ENCODE measurements around the gene WNT11.
A peak's percentile ranks its signal among the peaks of the same experiment; 100 is the strongest.

WNT11 gene

DNA sequence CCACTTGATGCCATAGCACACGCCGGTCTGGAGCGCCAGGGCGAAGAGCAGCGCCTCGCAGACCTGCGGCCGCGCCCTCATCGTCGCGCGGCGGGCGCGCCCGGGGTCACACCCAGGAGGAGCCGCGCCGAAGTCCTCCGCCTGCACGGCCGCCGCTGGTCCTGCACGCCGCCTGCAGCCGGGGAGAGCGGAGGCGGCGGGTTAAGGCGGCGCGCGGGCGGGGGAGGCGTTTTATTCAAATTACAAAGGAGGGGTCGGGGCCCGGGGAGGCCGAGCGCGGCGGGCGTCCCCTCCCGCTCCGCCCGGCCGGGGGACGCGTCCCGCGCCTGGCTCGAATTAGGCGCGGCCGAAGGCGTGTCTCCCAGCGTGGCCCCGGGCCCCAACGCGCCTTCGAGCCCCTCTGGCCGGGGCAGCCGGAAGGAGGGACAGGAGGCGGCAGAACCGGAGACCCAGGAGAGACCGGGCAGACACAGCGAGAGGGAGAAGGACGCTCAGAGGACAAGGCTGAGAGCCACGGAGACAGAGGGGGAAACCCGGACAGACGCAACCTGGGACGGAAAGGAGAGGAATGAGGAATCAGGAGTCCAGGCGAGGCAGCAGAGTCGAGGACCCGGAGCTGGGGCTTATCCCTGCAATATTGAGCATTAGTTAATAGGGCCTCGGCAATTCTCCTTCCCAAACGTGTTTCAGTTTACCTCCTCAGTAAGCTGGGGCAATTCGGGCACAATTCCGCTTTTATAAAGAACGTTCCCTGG is at the start of gene WNT11:
Gene WNT11 (minus strand): TSS at position 176 of the 755 bp plus-strand sequence. CDS start 95 bp downstream, at position 81.
- DNase-seq = peak; percentile 55

DNA sequence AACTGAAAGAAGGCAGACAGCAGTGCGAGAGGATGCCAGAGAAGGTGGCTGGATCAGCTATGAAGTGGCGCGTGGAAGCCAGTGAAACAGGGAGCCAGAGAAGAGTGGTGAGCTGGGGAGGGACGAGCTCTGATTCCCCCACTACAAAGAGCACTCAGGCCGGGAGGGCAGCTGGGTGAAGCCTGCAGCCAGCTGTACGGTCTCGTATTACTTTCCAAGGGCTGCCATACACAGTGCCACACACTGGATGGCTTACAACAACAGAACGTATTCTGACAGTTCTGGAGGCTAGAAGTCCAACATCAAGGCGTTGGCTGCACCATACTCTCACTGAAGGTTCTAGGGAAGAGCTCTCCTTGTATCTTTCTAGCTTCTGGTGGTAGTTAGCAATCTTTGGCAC is 47.1 kb upstream of the WNT11 start:
- DNase-seq = no peak

DNA sequence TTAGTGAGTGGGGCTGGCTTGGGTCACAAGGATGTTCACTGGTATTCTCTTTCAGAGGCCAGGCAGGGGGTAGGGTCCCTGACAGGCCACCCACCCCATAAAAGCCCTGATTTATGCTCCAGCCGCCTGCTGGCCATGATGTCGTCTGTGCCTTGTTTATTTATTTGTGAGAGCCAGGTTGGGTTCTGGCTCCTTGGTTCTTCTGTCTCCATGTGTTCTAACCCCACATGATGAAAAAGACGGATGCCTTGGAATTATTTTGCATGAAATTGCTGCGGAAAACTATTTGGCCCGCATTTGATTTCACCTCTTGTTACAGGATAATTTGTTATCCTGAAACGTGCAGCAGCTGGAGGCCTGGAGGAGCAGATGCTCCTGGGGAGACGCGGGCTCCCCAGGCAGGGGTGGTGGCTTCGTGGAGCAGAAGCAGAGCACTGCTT is 46.3 kb upstream of the WNT11 start:
- DNase-seq = no peak

DNA sequence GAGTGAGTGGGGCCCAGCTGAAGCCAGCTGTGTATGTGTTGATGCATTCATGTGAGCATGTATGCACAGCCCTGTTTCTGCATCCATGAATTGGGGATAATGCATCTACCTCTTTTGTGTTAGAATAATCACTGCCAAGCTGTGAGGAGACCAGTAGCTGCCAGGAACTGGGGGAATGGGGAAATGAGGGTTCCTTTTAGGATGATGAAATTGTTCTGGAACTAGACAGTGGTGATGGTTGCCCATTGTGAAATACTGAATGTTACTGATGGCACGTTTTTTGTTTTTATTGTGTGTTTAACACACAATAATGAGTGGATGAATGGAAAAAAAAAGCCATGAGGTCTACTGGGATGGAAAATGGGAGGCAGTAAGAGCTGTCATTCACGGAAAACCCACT is 45.3 kb upstream of the WNT11 start:
- no peak for DNase-seq

DNA sequence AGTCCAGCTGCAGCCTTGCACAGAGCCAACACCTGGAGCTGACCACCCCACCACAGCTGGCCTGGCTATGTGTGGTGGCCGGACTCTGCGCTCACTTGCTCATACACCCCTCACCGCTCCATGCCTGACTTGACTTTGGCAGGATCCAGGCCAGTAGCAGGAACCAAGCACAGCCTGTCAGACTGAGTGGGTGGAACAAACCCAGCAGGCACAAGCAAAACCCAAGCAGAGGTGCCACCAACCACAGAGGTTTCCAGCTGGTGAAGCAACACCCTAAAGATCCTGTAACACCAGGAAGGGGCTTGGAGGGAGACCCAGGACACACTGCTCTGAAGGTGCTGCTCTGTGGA is 44.9 kb upstream of the WNT11 start:
- no peak for DNase-seq

DNA sequence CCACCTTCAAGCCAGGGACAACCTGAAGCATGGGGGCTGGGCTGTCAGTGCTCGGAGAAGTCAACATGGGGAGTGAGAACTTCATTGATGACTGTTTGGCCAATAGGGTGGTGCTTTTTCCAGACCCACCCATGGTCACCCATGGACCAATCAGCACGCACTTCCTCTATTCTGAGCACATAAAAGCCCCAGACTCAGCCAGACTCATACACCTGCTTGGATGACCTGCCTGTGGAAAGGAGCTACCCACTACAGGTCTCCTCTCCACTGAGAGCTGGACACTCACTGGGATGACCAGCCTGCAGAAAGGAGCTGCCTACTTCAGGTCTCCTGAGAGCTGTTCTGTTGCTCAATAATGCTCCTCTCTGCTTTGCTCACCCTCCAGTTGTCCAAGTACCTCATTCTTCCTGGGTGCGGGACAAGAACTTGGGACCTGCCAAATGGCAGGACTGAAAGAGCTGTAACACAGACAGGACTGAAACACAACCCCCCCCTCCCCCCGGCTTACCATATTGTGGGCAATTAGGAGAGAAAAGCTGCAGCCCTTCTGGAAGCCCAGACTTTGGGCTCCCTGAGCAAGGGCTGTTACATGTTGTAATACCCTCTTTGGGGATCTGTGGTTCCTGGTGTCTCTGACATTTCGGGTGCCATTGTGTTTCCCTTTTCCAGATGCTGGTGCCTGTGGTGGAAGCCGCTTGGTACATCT is 44.4 kb upstream of the WNT11 start:
- no peak for DNase-seq

DNA sequence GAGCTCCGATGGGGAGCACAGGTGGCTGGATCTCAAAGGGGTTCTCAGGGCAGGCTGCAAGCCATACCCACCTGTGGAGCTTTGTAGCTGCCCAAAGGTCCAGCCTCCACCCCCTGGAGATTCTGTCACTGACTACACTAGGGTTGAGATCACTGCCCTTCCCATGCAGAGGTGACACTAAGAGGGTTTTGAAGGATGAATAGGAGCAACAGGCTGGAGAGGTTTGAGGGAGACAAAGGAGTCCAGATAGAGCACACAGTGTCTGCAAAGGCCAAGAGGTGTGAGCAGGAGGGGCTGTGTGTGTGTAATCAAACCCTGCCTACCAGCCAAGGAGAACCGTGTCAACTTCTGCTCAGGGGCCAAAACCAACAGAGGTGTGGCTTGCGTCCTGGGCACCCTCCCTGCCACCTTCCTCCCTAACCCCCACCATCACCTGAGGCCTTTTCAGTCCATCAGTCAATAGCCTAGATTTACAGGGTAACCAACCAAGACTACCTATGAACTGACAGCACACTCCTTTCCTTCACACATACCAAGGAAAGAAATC is 43.0 kb upstream of the WNT11 start:
- DNase-seq = no peak

DNA sequence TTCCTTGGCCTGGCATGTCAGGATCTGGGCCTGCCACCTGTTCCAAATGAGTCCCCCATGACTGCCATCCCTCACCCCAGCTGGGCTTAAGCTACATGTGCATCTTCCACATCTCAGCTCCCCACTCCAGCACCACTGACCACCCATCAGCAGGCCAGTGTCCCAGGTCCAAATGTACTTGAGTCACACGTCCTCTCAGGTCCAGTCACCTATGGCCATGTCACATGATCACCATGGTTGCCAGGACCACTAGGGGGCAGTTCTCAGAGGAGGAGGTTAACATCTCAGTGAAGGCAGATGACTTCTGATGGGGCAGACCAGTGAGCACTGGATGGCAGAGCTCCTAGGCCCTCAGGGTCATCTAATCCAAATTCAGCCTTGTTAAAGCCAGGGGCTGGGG is 41.9 kb upstream of the WNT11 start:
- peak; percentile 24 for DNase-seq

DNA sequence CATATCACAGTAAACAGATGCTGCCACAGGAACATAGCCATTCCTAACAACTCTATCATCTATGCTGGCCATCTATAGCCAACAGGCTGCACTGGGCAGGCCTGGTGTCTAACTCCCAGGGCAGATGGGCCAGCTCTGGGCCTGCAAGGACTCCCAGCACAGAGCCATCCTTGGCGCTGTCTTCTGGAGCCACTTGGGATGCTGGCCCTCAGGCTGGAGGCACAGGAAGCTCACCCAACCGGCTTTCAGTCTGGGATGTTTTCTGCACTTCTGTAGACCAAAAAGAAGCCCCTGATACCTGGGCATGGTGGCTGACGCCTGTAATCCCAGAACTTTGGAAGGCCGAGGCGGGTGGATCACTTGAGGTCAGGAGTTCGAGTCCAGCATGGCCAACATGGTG is 40.8 kb upstream of the WNT11 start:
- DNase-seq = no peak

DNA sequence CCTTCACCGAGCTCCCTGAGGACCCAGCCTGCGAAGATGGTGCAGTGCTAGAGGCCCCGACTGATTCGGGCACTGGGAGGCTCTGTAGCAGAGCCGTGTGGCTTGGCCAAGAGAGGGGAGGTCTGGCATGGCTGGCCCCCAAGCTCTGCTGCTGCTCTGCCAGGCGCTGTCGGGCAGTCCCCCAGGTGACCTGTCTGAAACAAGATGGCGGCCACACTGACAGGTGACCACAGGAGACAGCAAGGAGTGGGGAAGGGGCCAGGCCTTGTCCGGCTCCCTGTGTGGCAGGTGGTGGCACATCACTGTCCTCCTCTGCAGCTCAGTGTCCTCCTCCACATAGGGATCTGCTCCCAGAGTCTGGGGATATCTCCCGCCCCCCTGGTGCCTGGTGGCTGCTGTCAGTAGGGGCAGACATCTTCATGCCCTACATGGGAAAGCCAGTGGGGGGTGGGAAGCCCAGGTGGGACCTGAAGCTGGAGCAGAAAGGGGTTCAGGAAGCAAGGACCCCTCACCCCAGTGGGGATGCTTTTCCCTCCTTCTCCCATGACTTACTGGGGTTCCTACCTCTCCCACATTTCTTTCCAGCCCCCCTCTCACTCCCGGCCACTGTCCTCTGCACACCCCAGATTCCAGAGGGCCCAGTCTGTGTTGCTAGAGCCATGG is 40.1 kb upstream of the WNT11 start:
- DNase-seq = no peak

DNA sequence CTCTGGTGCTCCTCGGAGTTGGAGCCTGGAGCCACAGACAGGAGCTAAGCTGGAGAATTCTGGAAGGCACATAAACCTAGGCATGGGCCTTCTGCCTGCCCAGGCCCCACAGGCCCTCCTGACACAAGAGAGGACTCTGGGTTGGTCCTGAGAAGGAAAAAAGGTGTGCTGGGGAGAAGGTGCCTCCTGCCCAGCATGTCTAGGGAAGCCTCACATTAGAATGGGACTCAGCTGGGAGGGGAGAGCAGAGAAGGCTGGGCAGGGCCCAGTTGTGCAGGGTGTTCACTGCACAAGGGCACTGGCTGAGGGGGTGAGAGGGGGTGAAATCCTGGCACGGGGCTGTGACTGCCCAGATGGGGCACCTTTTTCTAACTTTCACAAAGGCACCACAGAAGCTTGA is 39.4 kb upstream of the WNT11 start:
- no peak for DNase-seq

DNA sequence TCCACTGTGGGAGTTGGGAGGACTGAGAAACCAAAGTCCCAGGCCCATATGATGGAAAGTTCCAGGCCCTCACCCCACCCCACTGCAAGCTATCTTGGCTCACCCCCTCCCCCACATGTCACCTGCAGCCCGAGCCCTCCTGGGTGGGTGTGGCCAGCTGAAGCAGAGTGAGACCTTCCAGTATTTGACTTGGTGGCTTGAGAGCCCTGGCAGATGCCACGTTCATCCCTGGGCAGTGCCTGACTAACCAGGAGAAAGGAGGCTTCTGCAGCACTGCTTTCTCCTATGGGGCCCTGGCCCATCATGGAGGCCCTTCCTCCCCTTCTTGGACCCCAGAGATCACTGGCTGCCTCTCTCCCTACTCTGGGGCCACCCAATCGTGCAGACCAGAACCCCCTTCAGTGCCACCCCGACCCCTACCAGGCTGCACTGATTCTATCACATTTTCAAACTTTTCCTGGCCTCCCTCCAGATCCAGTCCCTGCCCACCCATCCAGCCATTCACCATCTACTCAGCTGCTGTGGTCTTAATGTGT is 38.1 kb upstream of the WNT11 start:
- no peak for DNase-seq

DNA sequence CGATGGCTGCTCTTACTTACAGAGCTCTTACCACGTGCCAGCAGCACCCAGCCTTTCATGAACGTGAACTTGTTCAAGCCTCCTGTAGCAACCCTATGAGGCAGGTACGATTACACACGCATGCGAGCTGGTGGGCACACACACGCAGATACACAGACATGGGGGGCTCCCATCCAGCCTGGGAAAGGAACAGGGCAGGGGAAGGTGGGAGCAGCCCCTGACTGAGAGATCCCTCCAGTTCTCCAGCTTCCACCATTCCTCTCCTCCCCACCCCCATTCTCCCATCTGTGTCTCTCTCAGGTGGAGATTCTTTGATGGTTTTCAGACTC is 37.6 kb upstream of the WNT11 start:
- DNase-seq = no peak

DNA sequence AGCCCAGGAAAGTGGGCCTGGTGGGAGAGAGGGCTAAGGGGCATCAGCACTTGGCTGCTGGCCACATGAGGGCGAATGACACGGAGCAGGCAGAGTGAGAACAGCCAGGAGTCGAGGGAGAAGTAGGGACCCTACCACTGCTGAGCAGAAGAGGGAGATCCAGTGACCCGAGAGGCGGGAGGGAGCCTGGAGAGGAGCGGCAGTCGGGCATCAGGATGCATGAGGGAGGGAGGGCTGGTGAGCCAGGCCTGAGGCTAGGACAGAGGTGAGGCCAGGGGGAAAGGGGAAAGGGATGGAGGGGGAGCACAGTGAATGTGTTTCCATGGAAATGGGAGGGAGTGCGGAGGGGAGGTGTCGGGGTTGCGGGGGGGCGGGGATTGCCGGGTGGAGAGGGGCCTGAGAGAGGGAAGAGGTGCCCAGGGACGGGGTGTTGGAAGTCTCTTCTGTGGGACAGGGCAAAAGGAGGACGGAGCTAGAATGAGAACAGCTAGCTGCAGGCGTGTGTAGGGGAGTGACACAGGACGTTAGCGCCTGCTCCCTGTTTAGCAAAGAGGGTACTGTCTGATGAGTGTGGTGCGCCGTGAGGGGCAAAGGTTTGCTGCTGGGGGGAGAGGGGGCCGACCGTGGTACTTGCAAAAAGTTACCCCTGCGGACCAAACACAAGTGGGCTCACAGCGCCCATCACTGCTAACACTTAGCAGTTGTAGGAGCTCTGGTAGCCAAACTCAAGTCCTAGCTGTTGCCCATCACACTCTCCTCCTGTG is 37.1 kb upstream of the WNT11 start:
- no peak for DNase-seq

DNA sequence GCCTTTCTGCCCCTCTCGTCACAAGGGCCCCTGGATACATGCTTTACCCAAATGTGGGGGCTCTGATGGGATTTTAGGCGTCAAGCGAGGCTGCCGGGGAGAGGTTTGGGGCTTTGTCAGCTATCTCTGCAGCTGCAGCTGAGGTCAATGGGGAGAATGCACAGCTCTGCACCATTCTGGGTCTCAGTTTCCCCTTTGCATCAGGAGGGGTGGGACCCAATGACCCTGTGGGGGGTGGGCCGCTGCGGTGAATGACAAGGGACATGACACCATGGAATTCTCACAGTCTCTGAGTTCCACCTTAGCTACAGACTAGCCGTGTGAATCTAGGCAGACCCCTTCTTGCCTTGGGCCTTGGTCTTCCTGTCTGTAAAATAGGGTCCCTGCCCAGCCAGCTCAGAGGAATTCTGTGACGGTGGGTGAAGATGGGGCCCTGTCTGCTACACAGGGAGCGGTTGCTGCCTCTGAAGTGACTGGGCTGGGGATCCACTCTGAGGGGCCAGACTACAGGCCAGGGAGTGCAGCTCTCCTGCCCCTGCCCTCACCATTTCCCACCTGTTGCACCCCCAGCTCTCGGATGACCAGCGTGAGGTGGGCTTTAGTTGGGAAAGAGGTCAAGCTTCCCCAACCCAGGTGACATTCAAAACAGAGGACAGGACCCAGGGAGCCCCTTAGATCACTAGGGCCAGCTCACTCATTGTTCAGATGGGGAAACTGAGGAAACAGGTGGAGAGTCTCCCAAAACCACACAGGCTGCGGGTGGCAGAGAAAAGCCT is 35.9 kb upstream of the WNT11 start:
- no peak for DNase-seq

DNA sequence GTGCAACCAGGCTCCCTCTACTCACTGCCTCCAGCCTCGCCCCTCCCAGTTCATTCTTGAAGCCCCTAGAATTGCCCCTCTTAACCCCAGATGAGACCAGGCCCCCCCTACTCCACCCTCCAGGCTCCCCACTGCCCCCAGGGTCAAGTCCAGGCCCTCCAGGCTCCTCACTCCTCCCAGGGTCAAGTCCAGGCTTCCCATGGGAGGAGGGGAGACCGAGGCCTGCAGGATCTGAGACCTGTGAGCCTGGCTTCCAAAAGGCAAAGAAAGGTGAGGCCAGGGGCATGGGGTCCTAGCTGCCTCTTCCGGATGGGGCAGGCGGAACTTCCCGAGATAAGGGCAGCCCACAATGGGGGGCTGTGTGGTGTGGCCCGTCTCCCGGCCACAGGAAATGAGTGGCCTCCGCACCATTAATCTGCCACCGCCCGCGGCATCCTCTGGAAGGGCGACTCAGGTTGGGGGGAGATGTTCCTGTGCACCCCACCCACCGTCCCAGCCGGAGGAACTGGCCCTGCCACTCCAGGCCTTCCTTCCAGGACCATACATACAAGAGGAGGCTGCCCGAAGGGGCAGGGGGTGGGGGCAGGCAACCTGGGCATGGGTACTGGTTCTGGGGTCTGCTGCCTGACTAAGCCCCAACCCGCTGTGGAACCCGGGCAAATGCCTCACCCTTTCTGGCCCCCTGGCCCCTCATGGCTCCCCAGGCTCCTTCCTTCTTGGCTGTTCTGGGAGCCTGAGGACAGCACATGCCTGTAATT is 35.1 kb upstream of the WNT11 start:
- no peak for DNase-seq

DNA sequence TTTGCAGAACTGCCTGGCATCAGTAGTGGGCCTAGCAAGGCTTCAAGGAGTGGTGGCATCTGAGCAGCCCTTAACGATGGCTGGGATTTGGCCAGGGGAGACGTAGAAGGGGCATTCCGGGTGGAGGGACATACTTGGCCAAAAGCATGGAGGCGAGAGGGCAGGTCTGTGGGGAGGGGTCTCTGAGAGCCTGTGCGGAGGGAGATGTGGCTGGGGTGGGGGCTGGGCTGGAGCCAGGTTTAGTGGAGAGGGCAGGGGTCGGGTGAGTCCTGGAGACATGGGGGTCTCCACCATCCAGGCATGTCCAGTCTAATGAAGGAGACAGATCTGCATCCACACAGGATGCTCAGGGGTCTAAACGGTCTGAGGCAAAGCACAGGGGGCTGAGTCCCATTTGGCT is 34.4 kb upstream of the WNT11 start:
- no peak for DNase-seq

DNA sequence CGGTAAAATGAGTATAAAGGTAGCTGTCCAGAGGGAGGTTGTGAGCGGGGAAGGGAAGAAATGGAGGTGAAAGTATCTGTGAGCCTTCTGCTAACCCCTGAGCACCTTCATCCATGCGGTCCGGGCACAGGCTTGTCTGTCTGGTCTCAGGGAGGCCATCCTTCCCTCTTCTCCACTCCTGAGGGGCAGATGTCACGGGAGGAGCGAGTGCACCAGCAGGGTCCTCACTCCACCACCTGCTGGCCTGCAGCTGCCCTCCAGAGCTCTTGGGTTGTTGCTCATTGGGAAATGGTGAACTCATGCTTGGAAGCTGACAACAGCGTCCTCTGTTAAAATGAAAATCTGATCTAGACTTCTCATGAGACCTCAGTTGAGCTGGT is 33.8 kb upstream of the WNT11 start:
- no peak for DNase-seq

DNA sequence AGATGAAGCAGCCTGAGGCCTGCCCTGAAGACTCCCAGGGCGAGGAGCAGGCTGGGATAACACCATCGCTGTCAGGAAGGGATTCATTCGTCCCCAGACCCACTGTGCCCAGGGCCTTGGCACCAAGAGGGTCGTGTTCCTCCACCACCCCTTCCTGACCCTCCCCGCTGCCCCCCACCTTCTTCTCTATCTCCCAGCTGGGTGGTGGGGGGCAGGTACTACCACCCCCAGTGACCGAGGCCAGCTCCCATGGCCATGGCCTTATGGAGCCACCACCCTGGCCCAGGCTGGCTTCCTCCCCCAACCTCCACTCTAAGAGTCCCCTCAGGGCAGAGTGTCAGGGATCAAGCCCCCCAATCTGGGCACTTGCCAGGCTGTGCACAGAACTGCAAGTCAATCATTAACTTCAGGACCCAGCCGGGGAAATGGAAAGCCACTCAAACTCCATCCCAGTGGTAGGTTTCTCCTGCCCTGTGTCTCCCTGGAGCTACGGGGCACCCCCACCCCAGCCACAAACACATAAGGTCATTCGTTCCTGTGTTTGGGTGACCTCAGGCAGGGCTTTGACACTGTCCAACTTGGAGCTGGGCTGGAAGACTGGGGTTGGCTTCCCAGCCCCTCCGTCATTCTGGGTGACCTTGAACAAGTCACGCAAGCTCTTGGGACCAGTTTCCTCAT is 33.3 kb upstream of the WNT11 start:
- no peak for DNase-seq

DNA sequence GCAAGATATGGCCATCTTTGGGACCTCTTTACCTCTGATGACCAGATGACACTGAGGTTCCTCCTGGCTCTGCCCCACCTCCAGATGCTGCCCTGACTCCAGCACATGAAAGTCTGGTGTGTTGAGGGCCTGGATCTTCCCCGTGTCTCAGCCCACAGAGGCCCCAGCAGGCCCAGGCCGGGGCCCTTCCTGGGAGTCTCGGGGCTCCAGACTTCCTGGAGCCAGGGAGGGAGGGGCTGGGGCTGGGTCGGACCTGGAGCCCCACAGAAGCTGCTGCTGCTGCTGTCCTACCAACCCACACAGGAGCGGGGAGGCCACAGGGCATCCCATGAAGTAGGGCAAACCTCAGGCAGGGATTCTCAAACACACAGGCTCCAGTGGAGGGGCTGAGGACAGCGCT is 32.2 kb upstream of the WNT11 start:
- DNase-seq = no peak

DNA sequence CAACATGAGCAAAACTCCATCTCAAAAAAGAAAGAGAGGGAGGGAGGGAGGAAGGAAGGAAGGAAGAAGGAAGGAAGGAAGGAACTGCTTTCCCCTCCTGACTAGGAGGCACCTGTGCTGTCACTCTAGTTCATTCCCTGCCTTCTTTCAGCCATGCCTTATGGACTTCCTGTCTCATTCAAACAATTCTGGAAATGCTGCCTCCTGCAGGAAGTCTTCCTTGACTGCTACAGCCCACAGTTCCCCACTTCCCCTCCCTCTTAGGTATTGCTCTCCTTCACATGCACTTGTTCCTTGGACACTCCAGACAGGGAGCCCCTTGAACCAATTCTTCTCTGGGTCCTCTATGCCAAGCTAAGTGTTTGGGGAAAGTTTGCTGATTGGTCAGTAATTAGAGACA is 31.6 kb upstream of the WNT11 start:
- DNase-seq = no peak
